WTC11 (cell line): Measurements from ENCODE around the gene EDN1. TPM values are rescaled to one million over a fixed set of nuclear protein-coding genes. Genes with fewer than 3 reads are reported as not detected.

ENCODE experiments used
- ATAC-seq: fragments of 200-7000 bp; cut with Tn5 transposase; 2 replicates; pipeline ENCODE4 v1.10.0; 2021; ENCODE audit warnings: mild to moderate bottlenecking, moderate library complexity
- CTCF ChIA-PET: fragments of 300-600 bp; sonication (Branson Sonifier 250); formaldehyde crosslinking; loops from one replicate; lab custom pipeline; 2021; ENCODE audit warnings: antibody characterized with exemption; lab: Charles Lee
- POLR2A ChIA-PET: fragments of 350-600 bp; sonication (Branson Sonifier 250); formaldehyde crosslinking; loops from one replicate; lab custom pipeline; 2021; ENCODE audit warnings: antibody characterized with exemption; lab: Charles Lee
- DNase-seq: peaks from one replicate; pipeline ENCODE4 v3.0.0; 2021; ENCODE audit warnings: low spot score
- H3K27ac Mint-ChIP-seq: 2 replicates; pipeline ENCODE4 v1.8.0; 2021; ENCODE audit warnings: mixed read lengths
- H3K27me3 Mint-ChIP-seq: 2 replicates; pipeline ENCODE4 v1.8.0; 2021; ENCODE audit warnings: low read depth, mild to moderate bottlenecking, moderate library complexity, mixed read lengths
- H3K36me3 Mint-ChIP-seq: 2 replicates; pipeline ENCODE4 v1.8.0; 2021; ENCODE audit warnings: mixed read lengths
- H3K4me1 Mint-ChIP-seq: 2 replicates; pipeline ENCODE4 v1.8.0; 2022; ENCODE audit warnings: mixed read lengths
- H3K4me3 Mint-ChIP-seq: 2 replicates; pipeline ENCODE4 v1.8.0; 2021; ENCODE audit warnings: mild to moderate bottlenecking, moderate library complexity, mixed read lengths
- H3K9me3 Mint-ChIP-seq: 2 replicates; pipeline ENCODE4 v1.8.0; 2021; ENCODE audit warnings: mixed read lengths
- ETV6 ChIP-seq: sonication (generic); formaldehyde crosslinking; IDR thresholded peaks from 2 replicates; pipeline ENCODE4 v1.8.1; 2022; ENCODE audit warnings: mild to moderate bottlenecking, missing genetic modification reagents
- FOXJ3 ChIP-seq: sonication (generic); formaldehyde crosslinking; IDR thresholded peaks from 2 replicates; pipeline ENCODE4 v1.9.0; 2021; ENCODE audit warnings: missing genetic modification reagents, mild to moderate bottlenecking, borderline replicate concordance
- FOXP1 ChIP-seq: sonication (generic); formaldehyde crosslinking; IDR thresholded peaks from 2 replicates; pipeline ENCODE4 v1.8.0; 2022; ENCODE audit warnings: missing genetic modification reagents, mild to moderate bottlenecking, moderate library complexity, borderline replicate concordance
- IRF2 ChIP-seq: sonication (generic); formaldehyde crosslinking; IDR thresholded peaks from 2 replicates; pipeline ENCODE4 v1.8.0; 2022; ENCODE audit warnings: low read depth, missing genetic modification reagents, borderline replicate concordance
- NFATC4 ChIP-seq: fragments of 250-450 bp; sonication (Bioruptor Pico); IDR thresholded peaks from 2 replicates; pipeline ENCODE4 v1.9.0; 2021; ENCODE audit warnings: mild to moderate bottlenecking
- NFE2L1 ChIP-seq: sonication (generic); formaldehyde crosslinking; IDR thresholded peaks from 2 replicates; pipeline ENCODE4 v1.8.1; 2023; ENCODE audit warnings: missing genetic modification reagents
- NR2C2 ChIP-seq: sonication (generic); formaldehyde crosslinking; IDR thresholded peaks from 2 replicates; pipeline ENCODE4 v1.8.0; 2022; ENCODE audit warnings: mild to moderate bottlenecking, missing genetic modification reagents
- SMAD3 ChIP-seq: sonication (generic); formaldehyde crosslinking; IDR thresholded peaks from 2 replicates; pipeline ENCODE4 v1.8.0; 2022; ENCODE audit warnings: missing genetic modification reagents, mild to moderate bottlenecking, borderline replicate concordance
- SP1 ChIP-seq: sonication (generic); formaldehyde crosslinking; conservative IDR thresholded peaks from 2 replicates; pipeline ENCODE4 v1.8.1; 2022; ENCODE audit warnings: missing genetic modification reagents
- ZBTB21 ChIP-seq: sonication (generic); formaldehyde crosslinking; IDR thresholded peaks from 2 replicates; pipeline ENCODE4 v1.8.1; 2023; ENCODE audit warnings: mild to moderate bottlenecking, missing genetic modification reagents, borderline replicate concordance
- ZNF396 ChIP-seq: fragments of 250-450 bp; sonication (Bioruptor Pico); IDR thresholded peaks from 2 replicates; pipeline ENCODE4 v1.8.0; 2021; ENCODE audit warnings: mild to moderate bottlenecking, moderate library complexity, borderline replicate concordance
- total RNA-seq: library from RNA; stranded (reverse); gene quantifications from 3 replicates; pipeline ENCODE4 v1.2.3, GENCODE V29; 2021
- TF ChIP-seq, protein P1 (sequence below): sonication (generic); formaldehyde crosslinking; IDR thresholded peaks from 2 replicates; pipeline ENCODE4 v1.8.0; 2022; ENCODE audit warnings: mild to moderate bottlenecking, missing genetic modification reagents
- TF ChIP-seq, protein P2 (sequence below): fragments of 250-450 bp; sonication (Bioruptor Pico); IDR thresholded peaks from 2 replicates; pipeline ENCODE4 v1.9.0; 2021; ENCODE audit warnings: mild to moderate bottlenecking
- TF ChIP-seq, protein P3 (sequence below): sonication (generic); formaldehyde crosslinking; IDR thresholded peaks from 2 replicates; pipeline ENCODE4 v1.8.0; 2022; ENCODE audit warnings: missing genetic modification reagents
- TF ChIP-seq, protein P4 (sequence below): sonication (generic); formaldehyde crosslinking; IDR thresholded peaks from 2 replicates; pipeline ENCODE4 v1.8.1; 2023; ENCODE audit warnings: mild to moderate bottlenecking, missing genetic modification reagents, moderate library complexity
- TF ChIP-seq, protein P5 (sequence below): sonication (generic); formaldehyde crosslinking; IDR thresholded peaks from 2 replicates; pipeline ENCODE4 v1.8.1; 2023; ENCODE audit warnings: mild to moderate bottlenecking, missing genetic modification reagents
- TF ChIP-seq, protein P6 (sequence below): sonication (generic); formaldehyde crosslinking; IDR thresholded peaks from 2 replicates; pipeline ENCODE4 v1.8.1; 2023; ENCODE audit warnings: mild to moderate bottlenecking, missing genetic modification reagents, borderline replicate concordance
- TF ChIP-seq, protein P7 (sequence below): fragments of 250-450 bp; sonication (Bioruptor Pico); conservative IDR thresholded peaks from 2 replicates; pipeline ENCODE4 v1.9.0; 2021; ENCODE audit warnings: mild to moderate bottlenecking

EDN1 gene
- total RNA-seq, 1 experiment from 2014 or later = 1.0 TPM

DNA sequence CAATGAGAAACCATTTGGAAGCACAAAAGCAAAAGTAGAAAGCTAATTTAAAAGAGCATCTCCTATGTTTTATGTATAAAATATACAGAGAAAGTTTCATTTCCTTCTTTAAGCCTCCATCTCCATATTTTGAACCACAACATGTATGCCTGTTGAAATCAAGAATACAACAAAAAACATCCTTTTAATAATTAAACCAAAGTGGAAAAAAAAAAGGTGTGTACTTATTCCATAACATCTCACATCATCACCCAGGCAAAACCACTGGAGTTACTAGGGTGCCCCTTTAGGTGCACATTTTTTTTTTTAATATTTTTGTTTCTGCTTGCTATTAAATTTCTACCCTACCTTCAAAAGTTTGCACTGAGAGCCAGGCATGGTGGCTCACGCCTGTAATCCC lies 43.0 kb downstream of the EDN1 start:
- ChIA-PET POLR2A (no interaction called here), CTCF (no interaction called here)
- Mint-ChIP-seq H3K27ac (no peak overlapping the region), H3K9me3 (peaks cover 5% of the 10 kb centered on the region), H3K4me3 (no peak overlapping the region), H3K36me3 (no peaks in the 10 kb centered on the region), H3K4me1 (peaks cover 30% of the 10 kb centered on the region), H3K27me3 (peaks cover 9% of the 10 kb centered on the region)
- no peak for DNase-seq
- no peak for ATAC-seq
- TF ChIP-seq FOXP1 (CRISPR knock-in tag) (no peak), NFE2L1 (CRISPR knock-in tag) (no peak), ETV6 (CRISPR knock-in tag) (no peak), FOXJ3 (no peak), SP1 (CRISPR knock-in tag) (no peak), ZNF396 (no peak), IRF2 (no peak)

DNA sequence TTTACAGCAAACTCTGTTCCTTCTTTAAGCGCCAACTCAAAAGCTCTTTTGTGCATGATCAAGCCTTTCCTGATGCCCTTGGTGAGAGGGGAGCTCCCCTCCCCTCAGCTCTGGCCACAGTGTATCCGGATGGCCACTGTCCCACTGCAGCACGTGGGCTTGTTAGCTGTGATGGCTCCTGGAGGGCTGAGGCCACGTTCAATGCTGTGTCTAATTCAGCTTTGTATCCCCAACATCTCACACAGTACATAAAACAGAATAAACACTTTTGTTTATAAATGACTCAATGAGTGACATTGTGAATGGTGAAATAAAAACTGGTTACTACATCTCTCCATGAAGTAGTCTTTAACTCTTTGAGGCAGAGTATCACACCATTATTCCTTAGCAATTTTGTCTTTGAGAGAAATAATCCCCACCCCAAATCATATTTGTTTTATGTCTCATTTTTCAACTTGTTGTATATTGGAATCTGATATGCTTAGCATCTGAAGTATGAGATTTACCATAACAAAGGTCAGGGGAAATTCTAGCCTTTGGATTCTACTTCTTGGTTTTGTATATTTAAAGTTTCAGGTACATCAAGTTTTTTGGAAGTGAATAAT lies 44.5 kb downstream of the EDN1 start:
- POLR2A ChIA-PET = no interaction called here
- H3K27me3 Mint-ChIP-seq = no peaks in the 10 kb centered on the region
- H3K4me1 Mint-ChIP-seq = peaks cover 23% of the 10 kb centered on the region
- peaks cover 5% of the 10 kb centered on the region for H3K9me3 Mint-ChIP-seq
- CTCF ChIA-PET = interaction anchor here (1.5 kb wide), 1 partner anchor 8 kb away, joined by 4 read pairs; no protein-coding TSS in a partner anchor
- no peak overlapping the region for H3K27ac Mint-ChIP-seq
- no peak overlapping the region for H3K4me3 Mint-ChIP-seq
- ATAC-seq (no peak), DNase-seq (no peak)
- H3K36me3 Mint-ChIP-seq = no peaks in the 10 kb centered on the region
- TF ChIP-seq, protein P1, sequence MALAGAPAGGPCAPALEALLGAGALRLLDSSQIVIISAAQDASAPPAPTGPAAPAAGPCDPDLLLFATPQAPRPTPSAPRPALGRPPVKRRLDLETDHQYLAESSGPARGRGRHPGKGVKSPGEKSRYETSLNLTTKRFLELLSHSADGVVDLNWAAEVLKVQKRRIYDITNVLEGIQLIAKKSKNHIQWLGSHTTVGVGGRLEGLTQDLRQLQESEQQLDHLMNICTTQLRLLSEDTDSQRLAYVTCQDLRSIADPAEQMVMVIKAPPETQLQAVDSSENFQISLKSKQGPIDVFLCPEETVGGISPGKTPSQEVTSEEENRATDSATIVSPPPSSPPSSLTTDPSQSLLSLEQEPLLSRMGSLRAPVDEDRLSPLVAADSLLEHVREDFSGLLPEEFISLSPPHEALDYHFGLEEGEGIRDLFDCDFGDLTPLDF (CRISPR knock-in tag) = no peak
- TF ChIP-seq, protein P2, sequence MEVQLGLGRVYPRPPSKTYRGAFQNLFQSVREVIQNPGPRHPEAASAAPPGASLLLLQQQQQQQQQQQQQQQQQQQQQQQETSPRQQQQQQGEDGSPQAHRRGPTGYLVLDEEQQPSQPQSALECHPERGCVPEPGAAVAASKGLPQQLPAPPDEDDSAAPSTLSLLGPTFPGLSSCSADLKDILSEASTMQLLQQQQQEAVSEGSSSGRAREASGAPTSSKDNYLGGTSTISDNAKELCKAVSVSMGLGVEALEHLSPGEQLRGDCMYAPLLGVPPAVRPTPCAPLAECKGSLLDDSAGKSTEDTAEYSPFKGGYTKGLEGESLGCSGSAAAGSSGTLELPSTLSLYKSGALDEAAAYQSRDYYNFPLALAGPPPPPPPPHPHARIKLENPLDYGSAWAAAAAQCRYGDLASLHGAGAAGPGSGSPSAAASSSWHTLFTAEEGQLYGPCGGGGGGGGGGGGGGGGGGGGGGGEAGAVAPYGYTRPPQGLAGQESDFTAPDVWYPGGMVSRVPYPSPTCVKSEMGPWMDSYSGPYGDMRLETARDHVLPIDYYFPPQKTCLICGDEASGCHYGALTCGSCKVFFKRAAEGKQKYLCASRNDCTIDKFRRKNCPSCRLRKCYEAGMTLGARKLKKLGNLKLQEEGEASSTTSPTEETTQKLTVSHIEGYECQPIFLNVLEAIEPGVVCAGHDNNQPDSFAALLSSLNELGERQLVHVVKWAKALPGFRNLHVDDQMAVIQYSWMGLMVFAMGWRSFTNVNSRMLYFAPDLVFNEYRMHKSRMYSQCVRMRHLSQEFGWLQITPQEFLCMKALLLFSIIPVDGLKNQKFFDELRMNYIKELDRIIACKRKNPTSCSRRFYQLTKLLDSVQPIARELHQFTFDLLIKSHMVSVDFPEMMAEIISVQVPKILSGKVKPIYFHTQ = no peak
- TF ChIP-seq SMAD3 (CRISPR knock-in tag) (no peak), NFE2L1 (CRISPR knock-in tag) (no peak), NR2C2 (no peak), ZBTB21 (no peak), IRF2 (no peak), NFATC4 (CRISPR knock-in tag) (no peak)
- TF ChIP-seq, protein P3, sequence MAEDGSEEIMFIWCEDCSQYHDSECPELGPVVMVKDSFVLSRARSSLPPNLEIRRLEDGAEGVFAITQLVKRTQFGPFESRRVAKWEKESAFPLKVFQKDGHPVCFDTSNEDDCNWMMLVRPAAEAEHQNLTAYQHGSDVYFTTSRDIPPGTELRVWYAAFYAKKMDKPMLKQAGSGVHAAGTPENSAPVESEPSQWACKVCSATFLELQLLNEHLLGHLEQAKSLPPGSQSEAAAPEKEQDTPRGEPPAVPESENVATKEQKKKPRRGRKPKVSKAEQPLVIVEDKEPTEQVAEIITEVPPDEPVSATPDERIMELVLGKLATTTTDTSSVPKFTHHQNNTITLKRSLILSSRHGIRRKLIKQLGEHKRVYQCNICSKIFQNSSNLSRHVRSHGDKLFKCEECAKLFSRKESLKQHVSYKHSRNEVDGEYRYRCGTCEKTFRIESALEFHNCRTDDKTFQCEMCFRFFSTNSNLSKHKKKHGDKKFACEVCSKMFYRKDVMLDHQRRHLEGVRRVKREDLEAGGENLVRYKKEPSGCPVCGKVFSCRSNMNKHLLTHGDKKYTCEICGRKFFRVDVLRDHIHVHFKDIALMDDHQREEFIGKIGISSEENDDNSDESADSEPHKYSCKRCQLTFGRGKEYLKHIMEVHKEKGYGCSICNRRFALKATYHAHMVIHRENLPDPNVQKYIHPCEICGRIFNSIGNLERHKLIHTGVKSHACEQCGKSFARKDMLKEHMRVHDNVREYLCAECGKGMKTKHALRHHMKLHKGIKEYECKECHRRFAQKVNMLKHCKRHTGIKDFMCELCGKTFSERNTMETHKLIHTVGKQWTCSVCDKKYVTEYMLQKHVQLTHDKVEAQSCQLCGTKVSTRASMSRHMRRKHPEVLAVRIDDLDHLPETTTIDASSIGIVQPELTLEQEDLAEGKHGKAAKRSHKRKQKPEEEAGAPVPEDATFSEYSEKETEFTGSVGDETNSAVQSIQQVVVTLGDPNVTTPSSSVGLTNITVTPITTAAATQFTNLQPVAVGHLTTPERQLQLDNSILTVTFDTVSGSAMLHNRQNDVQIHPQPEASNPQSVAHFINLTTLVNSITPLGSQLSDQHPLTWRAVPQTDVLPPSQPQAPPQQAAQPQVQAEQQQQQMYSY (CRISPR knock-in tag) = no peak
- TF ChIP-seq, protein P4, sequence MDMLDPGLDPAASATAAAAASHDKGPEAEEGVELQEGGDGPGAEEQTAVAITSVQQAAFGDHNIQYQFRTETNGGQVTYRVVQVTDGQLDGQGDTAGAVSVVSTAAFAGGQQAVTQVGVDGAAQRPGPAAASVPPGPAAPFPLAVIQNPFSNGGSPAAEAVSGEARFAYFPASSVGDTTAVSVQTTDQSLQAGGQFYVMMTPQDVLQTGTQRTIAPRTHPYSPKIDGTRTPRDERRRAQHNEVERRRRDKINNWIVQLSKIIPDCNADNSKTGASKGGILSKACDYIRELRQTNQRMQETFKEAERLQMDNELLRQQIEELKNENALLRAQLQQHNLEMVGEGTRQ (CRISPR knock-in tag) = no peak
- TF ChIP-seq, protein P5, sequence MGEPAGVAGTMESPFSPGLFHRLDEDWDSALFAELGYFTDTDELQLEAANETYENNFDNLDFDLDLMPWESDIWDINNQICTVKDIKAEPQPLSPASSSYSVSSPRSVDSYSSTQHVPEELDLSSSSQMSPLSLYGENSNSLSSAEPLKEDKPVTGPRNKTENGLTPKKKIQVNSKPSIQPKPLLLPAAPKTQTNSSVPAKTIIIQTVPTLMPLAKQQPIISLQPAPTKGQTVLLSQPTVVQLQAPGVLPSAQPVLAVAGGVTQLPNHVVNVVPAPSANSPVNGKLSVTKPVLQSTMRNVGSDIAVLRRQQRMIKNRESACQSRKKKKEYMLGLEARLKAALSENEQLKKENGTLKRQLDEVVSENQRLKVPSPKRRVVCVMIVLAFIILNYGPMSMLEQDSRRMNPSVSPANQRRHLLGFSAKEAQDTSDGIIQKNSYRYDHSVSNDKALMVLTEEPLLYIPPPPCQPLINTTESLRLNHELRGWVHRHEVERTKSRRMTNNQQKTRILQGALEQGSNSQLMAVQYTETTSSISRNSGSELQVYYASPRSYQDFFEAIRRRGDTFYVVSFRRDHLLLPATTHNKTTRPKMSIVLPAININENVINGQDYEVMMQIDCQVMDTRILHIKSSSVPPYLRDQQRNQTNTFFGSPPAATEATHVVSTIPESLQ (CRISPR knock-in tag) = no peak
- TF ChIP-seq, protein P6, sequence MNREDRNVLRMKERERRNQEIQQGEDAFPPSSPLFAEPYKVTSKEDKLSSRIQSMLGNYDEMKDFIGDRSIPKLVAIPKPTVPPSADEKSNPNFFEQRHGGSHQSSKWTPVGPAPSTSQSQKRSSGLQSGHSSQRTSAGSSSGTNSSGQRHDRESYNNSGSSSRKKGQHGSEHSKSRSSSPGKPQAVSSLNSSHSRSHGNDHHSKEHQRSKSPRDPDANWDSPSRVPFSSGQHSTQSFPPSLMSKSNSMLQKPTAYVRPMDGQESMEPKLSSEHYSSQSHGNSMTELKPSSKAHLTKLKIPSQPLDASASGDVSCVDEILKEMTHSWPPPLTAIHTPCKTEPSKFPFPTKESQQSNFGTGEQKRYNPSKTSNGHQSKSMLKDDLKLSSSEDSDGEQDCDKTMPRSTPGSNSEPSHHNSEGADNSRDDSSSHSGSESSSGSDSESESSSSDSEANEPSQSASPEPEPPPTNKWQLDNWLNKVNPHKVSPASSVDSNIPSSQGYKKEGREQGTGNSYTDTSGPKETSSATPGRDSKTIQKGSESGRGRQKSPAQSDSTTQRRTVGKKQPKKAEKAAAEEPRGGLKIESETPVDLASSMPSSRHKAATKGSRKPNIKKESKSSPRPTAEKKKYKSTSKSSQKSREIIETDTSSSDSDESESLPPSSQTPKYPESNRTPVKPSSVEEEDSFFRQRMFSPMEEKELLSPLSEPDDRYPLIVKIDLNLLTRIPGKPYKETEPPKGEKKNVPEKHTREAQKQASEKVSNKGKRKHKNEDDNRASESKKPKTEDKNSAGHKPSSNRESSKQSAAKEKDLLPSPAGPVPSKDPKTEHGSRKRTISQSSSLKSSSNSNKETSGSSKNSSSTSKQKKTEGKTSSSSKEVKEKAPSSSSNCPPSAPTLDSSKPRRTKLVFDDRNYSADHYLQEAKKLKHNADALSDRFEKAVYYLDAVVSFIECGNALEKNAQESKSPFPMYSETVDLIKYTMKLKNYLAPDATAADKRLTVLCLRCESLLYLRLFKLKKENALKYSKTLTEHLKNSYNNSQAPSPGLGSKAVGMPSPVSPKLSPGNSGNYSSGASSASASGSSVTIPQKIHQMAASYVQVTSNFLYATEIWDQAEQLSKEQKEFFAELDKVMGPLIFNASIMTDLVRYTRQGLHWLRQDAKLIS (CRISPR knock-in tag) = no peak
- TF ChIP-seq, protein P7, sequence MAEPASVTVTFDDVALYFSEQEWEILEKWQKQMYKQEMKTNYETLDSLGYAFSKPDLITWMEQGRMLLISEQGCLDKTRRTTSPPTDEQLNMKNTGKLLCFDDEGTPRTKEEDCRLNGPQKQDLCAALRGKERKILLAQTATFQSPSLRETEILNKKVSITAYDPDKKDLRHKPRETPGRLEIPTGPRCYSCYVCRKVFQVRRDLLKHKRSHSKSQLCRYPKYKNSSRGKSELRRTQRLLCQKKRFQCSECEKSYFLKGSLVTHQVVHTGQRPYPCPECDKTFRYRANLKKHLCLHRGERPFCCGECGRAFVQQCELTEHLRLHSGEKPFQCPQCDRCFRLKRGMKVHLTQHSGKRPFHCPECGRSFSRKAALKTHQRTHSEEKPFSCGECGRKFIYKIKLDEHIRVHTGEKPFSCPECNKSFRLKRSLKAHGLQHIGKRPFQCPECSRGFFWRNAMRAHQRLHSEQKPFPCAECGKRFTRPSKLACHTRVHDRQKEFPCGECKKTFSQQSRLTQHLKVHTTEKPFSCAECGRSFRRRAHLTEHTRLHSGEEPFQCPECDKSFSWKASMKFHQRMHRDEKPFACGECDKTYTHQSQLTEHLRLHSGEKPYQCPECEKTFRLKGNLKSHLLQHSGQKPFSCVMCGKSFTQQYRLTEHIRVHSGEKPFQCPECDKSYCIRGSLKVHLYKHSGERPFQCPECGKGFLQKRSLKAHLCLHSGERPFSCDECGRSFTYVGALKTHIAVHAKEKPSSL (CRISPR knock-in tag) = no peak
